ENCODE results near the gene TCF12.
"Not testable (repeated sequence)": the region's sequence is repeated elsewhere in the genome, so short reads cannot be mapped to it uniquely, and the experiment has no call there.

TCF12 gene

GRCh38 chr15:56980473-56980872, 62.0 kb downstream of the TCF12 start:
- DNase-seq: no peak

- no peak for DNase-seq
These were observed 62.7 kb downstream of the TCF12 start for GRCh38 chr15:56981160-56981559.

- no peak for DNase-seq
These were observed 64.5 kb downstream of the TCF12 start for GRCh38 chr15:56982987-56983386.

- DNase-seq: no peak
These were observed 66.4 kb downstream of the TCF12 start for GRCh38 chr15:56984681-56985481.

GRCh38 chr15:56985856-56986255, 67.4 kb downstream of the TCF12 start:
- no peak for DNase-seq

GRCh38 chr15:56987286-56987685, 68.8 kb downstream of the TCF12 start:
- DNase-seq: no peak

- DNase-seq: no peak
These were observed 69.8 kb downstream of the TCF12 start for GRCh38 chr15:56988219-56988618.

GRCh38 chr15:56989411-56989924, 71.0 kb downstream of the TCF12 start:
- DNase-seq: no peak

- no peak for DNase-seq
These were observed 72.6 kb downstream of the TCF12 start for GRCh38 chr15:56991017-56991416.

GRCh38 chr15:56992725-56993124, 74.3 kb downstream of the TCF12 start:
- no peak for DNase-seq

GRCh38 chr15:56994280-56994679, 75.8 kb downstream of the TCF12 start:
- DNase-seq: no peak

- no peak for DNase-seq
These were observed 77.6 kb downstream of the TCF12 start for GRCh38 chr15:56996093-56996492.

- no peak for DNase-seq
These were observed 78.5 kb downstream of the TCF12 start for GRCh38 chr15:56996746-56997470.

GRCh38 chr15:57003418-57003817, 85.0 kb downstream of the TCF12 start:
- DNase-seq: no peak

- DNase-seq: no peak
These were observed 86.8 kb downstream of the TCF12 start for GRCh38 chr15:57005244-57005643.

GRCh38 chr15:57007797-57008196, 89.4 kb downstream of the TCF12 start:
- not testable (repeated sequence) for DNase-seq

- no peak for DNase-seq
These were observed 92.3 kb downstream of the TCF12 start for GRCh38 chr15:57010724-57011123.

- DNase-seq: peak; percentile 22
These were observed 94.1 kb downstream of the TCF12 start for GRCh38 chr15:57012556-57012955.

GRCh38 chr15:57014896-57015295, 96.5 kb downstream of the TCF12 start:
- DNase-seq: not testable (repeated sequence)

- no peak for DNase-seq
These were observed 96.9 kb downstream of the TCF12 start for GRCh38 chr15:57015360-57015759.

GRCh38 chr15:57015897-57016296, 97.5 kb downstream of the TCF12 start:
- no peak for DNase-seq

- peak; percentile 69 for DNase-seq
These were observed 98.6 kb downstream of the TCF12 start for GRCh38 chr15:57017024-57017423.

GRCh38 chr15:57018151-57018550, 99.7 kb downstream of the TCF12 start:
- DNase-seq: no peak

GRCh38 chr15:57019496-57020160, 101.2 kb downstream of the TCF12 start:
- DNase-seq: no peak
